ENCODE results near the gene CAT.

CAT gene

DNA sequence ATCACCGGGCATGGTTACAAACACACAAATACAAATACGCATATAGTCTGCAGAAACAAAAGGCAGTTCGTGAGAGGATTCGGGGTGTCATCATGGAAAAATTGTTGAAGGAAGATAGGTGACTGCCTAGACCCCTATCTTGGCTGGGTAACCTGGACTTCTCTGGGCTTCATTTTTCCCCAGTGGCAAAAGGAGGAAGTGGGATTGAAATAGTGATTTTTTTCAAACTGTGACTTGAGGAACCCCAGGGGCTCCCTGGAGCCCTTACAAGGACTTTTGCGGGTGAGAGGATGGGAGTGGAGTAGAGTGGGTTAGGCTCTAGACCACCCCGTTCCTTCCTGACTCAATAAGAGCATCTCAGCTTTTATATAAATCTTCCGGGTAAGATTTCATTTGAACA is 75.9 kb downstream of the CAT start:
- Mint-ChIP-seq H3K4me3 (no peak overlapping the region), H3K4me1 (no peaks in the 10 kb centered on the region), H3K27me3 (ENCODE audit: low read depth) (peaks cover 24% of the 10 kb centered on the region), H3K36me3 (ENCODE audit: low read depth) (no peaks in the 10 kb centered on the region), H3K9me3 (no peaks in the 10 kb centered on the region), H3K27ac (no peak overlapping the region)
- TF ChIP-seq, protein P1, sequence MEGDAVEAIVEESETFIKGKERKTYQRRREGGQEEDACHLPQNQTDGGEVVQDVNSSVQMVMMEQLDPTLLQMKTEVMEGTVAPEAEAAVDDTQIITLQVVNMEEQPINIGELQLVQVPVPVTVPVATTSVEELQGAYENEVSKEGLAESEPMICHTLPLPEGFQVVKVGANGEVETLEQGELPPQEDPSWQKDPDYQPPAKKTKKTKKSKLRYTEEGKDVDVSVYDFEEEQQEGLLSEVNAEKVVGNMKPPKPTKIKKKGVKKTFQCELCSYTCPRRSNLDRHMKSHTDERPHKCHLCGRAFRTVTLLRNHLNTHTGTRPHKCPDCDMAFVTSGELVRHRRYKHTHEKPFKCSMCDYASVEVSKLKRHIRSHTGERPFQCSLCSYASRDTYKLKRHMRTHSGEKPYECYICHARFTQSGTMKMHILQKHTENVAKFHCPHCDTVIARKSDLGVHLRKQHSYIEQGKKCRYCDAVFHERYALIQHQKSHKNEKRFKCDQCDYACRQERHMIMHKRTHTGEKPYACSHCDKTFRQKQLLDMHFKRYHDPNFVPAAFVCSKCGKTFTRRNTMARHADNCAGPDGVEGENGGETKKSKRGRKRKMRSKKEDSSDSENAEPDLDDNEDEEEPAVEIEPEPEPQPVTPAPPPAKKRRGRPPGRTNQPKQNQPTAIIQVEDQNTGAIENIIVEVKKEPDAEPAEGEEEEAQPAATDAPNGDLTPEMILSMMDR (IDR thresholded peaks at IDR 0.05; ENCODE audit: unreplicated experiment in 3 of 3), result no peak

DNA sequence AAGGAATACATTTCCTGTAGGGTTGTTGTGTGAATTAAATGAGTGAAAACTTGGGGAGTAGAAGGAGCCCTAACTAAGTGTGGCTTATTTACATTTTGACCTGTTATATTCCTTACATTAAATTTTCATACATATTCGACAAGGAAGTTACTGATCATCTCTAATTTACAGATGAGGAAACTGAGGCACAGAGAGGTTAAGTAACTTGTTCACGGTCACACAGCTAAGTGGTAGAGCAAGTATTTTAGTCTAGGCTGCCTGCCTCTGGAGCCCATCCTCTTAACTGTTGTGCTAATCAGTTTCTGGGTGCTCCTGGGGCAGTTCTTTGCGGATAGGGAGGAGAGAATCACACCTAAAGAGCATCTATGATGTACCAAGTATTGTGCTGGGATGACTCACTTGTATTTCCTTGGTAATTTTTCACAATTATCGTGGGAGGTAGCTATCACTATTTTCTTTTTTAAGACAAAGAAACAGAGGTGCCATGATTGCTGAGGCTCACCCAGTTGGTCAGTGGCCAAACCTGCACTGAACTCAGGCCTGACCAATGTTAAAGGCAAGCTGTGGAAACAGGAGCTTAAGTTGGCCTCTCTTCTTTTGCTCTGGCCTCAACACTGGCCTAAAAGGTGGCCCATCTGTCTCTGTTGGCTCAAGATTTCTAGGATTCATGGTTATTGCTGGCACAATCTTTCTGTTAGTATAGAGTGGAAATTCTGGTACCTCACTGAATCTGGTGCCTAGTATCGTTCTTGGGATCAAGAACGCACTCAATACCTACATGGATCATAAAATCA is 77.7 kb downstream of the CAT start:
- Mint-ChIP-seq H3K9me3 (no peaks in the 10 kb centered on the region), H3K27ac (no peak overlapping the region), H3K36me3 (ENCODE audit: low read depth) (no peaks in the 10 kb centered on the region), H3K27me3 (ENCODE audit: low read depth) (peaks cover 27% of the 10 kb centered on the region), H3K4me1 (no peaks in the 10 kb centered on the region), H3K4me3 (no peak overlapping the region)
- TF ChIP-seq, protein P1 (IDR thresholded peaks at IDR 0.05; ENCODE audit: unreplicated experiment in 3 of 3), result no peak

DNA sequence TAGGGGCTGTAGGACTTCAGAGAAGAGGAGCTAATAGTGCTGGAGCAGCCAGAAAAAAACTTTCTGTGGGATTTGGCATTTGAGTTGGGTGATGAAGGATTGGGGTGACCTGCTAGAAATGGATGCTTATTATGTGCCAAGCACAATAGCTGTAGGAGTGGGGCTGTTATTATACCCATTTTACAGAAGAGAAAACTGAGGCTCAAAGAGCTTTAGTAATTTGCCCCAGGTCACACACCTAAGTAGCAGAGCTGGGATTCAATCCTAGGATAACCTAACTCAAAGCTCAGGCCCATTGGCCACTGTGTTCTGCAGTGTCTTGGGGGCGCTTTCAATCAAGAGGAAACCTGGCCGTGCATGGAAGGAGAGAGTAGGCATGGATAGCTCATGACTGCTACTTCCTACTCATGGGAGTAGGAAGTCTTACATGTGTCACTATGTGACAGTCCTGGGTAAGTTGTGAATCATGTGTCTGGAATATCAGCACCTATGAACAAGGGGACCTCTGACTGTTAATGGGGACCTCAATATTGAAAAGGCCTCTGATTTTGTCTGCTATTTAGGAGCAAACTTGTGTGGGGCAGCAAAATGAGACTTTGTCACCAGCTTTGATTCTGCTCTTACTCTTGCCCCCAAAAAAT is 81.0 kb downstream of the CAT start:
- H3K9me3 Mint-ChIP-seq, result no peaks in the 10 kb centered on the region
- no peaks in the 10 kb centered on the region for H3K4me1 Mint-ChIP-seq
- TF ChIP-seq, protein P1 (IDR thresholded peaks at IDR 0.05; ENCODE audit: unreplicated experiment in 3 of 3), result no peak
- no peak overlapping the region for H3K4me3 Mint-ChIP-seq
- peaks cover 21% of the 10 kb centered on the region for H3K27me3 Mint-ChIP-seq (ENCODE audit: low read depth)
- no peaks in the 10 kb centered on the region for H3K36me3 Mint-ChIP-seq (ENCODE audit: low read depth)
- no peak overlapping the region for H3K27ac Mint-ChIP-seq

DNA sequence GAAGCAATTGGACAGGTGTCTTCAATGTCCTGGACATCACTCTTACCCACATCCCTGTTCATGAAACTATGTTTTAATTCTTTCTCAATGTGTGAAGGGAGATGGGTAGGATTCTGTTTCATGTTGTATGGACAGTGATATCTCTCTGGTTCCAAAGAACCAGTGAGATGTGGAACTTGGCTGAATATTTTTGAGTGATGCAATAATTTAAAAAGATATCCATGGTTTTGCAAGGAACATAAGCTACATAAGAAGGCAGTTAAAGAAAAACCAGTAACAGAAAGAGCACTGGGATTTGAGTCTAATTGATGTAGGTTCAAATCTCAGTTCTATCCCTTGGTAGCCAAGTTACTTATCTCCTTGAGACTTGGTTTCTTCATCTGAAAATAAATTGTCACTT is 82.5 kb downstream of the CAT start:
- peaks cover 21% of the 10 kb centered on the region for H3K27me3 Mint-ChIP-seq (ENCODE audit: low read depth)
- no peak overlapping the region for H3K27ac Mint-ChIP-seq
- no peaks in the 10 kb centered on the region for H3K36me3 Mint-ChIP-seq (ENCODE audit: low read depth)
- H3K4me1 Mint-ChIP-seq, result no peaks in the 10 kb centered on the region
- TF ChIP-seq, protein P1 (IDR thresholded peaks at IDR 0.05; ENCODE audit: unreplicated experiment in 3 of 3), result no peak
- H3K4me3 Mint-ChIP-seq, result no peak overlapping the region
- H3K9me3 Mint-ChIP-seq, result no peaks in the 10 kb centered on the region

All from nephron (organoid).